ENCODE results near the gene MEGF10. TPM values are rescaled to one million over a fixed set of nuclear protein-coding genes. Genes with fewer than 3 reads are reported as not detected.

The MEGF10 gene
- total and polyA plus RNA-seq, 2 of the 8 experiments (the other 6 are each of a cell fraction or from before 2014, with no cell fraction given): 38.2 to 53.1 TPM

- FAIRE-seq (no peak), DNase-seq (ENCODE audit: low read depth in 1 of 2, low spot score in 2 of 2) (no peak)
- Histone ChIP-seq H2BK5ac (ENCODE audit: low read depth, low read length) (no peak overlapping the region), H3K27me3 (replicated peaks in 1 of 4; ENCODE audit: control insufficient read depth in 3 of 4, extremely low read depth in 1 of 4, insufficient read depth in 3 of 4, low read length in 3 of 4) (no peaks in the 10 kb centered on the region), H3K9ac (replicated peaks in 1 of 4; ENCODE audit: extremely low read depth in 1 of 4, low read depth in 3 of 4, low read length in 3 of 4) (no peak overlapping the region), H2AK5ac (ENCODE audit: low read depth, low read length) (no peak overlapping the region), H4K8ac (ENCODE audit: extremely low read depth, insufficient read depth, low read length) (no peak overlapping the region), H3K14ac (ENCODE audit: insufficient read length) (no peak overlapping the region), H4K91ac (replicated peaks; ENCODE audit: insufficient read length, low read length) (no peak overlapping the region), H3K79me1 (ENCODE audit: low read depth, low read length) (no peaks in the 10 kb centered on the region), H3K23ac (ENCODE audit: insufficient read length) (no peak overlapping the region), H4K20me1 (replicated peaks in 1 of 2; ENCODE audit: control insufficient read depth in 1 of 2, insufficient read depth in 2 of 2, low read length in 2 of 2) (no peaks in the 10 kb centered on the region), H3K56ac (replicated peaks; ENCODE audit: insufficient read length, low read depth, low read length) (no peak overlapping the region), H4K5ac (ENCODE audit: insufficient read length, low read depth, low read length) (no peak overlapping the region), H3K9me3 (ENCODE audit: insufficient read depth in 2 of 2, low read depth in 1 of 2, low read length in 1 of 2) (no peaks in the 10 kb centered on the region), H3K27ac (ENCODE audit: low read depth, low read length) (no peak overlapping the region), H3K23me2 (ENCODE audit: low read depth, low read length) (no peaks in the 10 kb centered on the region), H2BK20ac (ENCODE audit: low read length) (no peak overlapping the region), H3K4me3 (ENCODE audit: extremely low read depth in 1 of 4, insufficient read depth in 2 of 4, low read depth in 3 of 4, low read length in 4 of 4) (no peak overlapping the region), H3K4ac (replicated peaks; ENCODE audit: insufficient read length, low read depth, low read length) (no peak overlapping the region), H3K18ac (ENCODE audit: extremely low read depth, low read length) (no peak overlapping the region), H2BK12ac (ENCODE audit: low read depth, low read length) (no peak overlapping the region), H3K4me1 (replicated peaks in 1 of 4; ENCODE audit: control insufficient read depth in 3 of 4, insufficient read depth in 4 of 4, low read length in 3 of 4) (peaks cover 0 to 10% (median 8%) of the 10 kb centered on the region in 4 experiments; a peak in 6 of 7 replicates), H3K4me2 (ENCODE audit: insufficient read depth in 1 of 2, low read depth in 2 of 2, low read length in 2 of 2) (no peak overlapping the region), H2BK15ac (ENCODE audit: low read length) (no peak overlapping the region), H2BK120ac (replicated peaks; ENCODE audit: low read depth, low read length) (no peak overlapping the region), H3K36me3 (ENCODE audit: control insufficient read depth in 2 of 4, insufficient read depth in 4 of 4, low read length in 3 of 4) (peaks cover 0 to 6% (median under 1%) of the 10 kb centered on the region in 4 experiments; a peak in 1 of 8 replicates), H3K79me2 (ENCODE audit: control insufficient read depth in 1 of 2, insufficient read depth in 2 of 2, low read length in 2 of 2) (no peaks in the 10 kb centered on the region), H2AFZ (ENCODE audit: low read length) (no peak overlapping the region)
- 91% methylated on average over 3 of the region's 3 CpGs; no CpG with 5 or more reads in 1 of the 2 experiments for WGBS, 2 experiments (ENCODE audit: extremely low coverage in 1 of 2, insufficient coverage in 1 of 2, insufficient read length in 1 of 2, insufficient replicate concordance in 2 of 2, low coverage in 1 of 2, low lambda C conversion rate in 2 of 2, missing lambda C conversion rate in 1 of 2)
- ChIA-PET CTCF (ENCODE audit: partially characterized antibody) (no interaction called here), POLR2A (ENCODE audit: partially characterized antibody) (no interaction called here)
- TF ChIP-seq SRF (IDR thresholded peaks at IDR 0.05; ENCODE audit: low read depth, low read length) (no peak), CBX8 (IDR thresholded peaks at IDR 0.05; ENCODE audit: borderline replicate concordance, low read depth, low read length) (no peak), EP300 (IDR thresholded peaks at IDR 0.05; ENCODE audit: borderline replicate concordance in 1 of 2, low read depth in 2 of 2, low read length in 2 of 2) (no peak), PHF8 (conservative IDR thresholded peaks at IDR 0.05; ENCODE audit: low read depth, low read length) (no peak), FOSL1 (IDR thresholded peaks at IDR 0.05; ENCODE audit: insufficient read depth, low read depth, low read length) (no peak), SP4 (IDR thresholded peaks at IDR 0.05; ENCODE audit: low read length) (no peak), TBP (IDR thresholded peaks at IDR 0.05; ENCODE audit: low read depth, low read length) (no peak)
Measured at GRCh38 chr5:127404190-127404589, 113.6 kb downstream of the MEGF10 start.

All from H1 (cell line).